T-helper 9 cell (primary cell): ENCODE measurements around the gene EFNB3.

Experiments
- DNase-seq: peaks from one replicate; pipeline ENCODE4 v3.0.0-alpha.2; 2020

EFNB3 gene

DNA sequence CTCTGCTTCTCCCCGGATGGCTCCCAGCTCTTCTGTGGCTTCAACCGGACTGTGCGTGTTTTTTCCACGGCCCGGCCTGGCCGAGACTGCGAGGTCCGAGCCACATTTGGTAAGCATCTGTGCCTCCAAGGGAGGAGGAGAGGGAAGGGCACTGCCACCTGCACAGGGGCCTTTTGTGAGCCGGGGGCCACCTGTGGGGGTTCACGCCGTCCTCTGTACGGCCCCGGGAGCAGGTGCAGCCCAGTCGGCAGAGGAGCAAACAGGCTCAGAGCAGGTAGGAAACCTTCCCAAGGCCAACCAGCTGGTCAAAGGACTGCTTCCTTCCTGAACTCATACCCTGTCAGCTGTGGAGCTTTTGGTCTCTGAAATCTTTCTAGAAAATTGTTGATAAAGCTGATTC, 3.3 kb upstream of the EFNB3 start:
- no peak for DNase-seq

DNA sequence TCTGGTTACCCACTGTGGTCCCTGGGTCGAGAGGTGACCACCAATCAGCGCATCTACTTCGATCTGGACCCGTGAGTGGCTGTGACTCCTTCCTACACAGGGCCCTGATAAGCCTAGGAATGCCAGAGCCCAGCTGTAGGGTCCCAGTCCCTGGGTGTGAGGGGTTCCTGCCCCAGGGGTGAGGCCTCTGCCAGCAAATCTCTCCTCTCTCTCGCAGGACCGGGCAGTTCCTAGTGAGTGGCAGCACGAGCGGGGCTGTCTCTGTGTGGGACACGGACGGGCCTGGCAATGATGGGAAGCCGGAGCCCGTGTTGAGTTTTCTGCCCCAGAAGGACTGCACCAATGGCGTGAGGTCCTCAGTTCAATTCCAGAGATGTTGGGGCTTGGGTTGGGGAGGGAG, 2.2 kb upstream of the EFNB3 start:
- DNase-seq: no peak

DNA sequence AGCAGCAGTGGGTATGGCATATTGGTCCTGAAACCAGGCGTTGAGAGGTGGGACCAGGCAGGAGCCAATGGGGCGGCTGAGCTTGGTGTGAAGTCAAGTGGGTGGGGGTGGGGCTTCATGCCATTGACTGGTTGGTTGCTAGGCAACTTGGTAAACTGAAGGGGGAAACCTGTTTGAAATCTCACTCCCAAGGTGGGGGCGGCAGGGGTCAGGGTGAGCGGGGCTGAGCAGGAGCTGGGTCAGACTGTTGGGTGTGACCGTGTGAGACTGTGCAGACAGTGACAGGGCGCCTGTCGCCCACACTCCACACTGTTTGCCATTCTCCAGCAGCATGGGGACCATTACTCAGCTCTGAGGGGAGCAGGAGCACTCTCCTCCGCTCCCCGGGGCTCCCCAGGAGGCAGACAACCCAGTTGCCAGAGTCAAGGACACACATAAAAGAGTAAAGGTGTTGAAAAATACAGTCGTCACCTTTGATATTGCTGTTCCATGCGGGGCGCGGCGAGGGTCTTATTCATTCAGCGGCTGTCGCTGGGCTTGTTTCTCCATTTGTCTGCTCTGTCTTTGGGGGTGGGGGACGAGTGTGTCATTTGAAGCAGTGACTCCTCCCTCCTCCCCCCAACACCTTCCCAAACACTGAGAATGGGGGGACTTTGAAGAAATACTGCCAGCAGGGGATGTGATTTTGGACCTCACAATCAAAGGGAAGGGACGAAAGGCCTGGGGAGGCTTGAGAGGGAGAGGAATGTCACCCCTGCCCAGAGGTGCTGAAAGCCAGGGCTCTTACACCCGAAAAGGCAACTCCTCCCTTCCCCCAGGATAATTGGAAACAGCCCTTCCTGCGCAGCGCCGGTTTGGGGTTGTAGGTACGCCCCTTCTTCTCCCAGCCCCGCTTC, 1.2 kb upstream of the EFNB3 start:
- no peak for DNase-seq

DNA sequence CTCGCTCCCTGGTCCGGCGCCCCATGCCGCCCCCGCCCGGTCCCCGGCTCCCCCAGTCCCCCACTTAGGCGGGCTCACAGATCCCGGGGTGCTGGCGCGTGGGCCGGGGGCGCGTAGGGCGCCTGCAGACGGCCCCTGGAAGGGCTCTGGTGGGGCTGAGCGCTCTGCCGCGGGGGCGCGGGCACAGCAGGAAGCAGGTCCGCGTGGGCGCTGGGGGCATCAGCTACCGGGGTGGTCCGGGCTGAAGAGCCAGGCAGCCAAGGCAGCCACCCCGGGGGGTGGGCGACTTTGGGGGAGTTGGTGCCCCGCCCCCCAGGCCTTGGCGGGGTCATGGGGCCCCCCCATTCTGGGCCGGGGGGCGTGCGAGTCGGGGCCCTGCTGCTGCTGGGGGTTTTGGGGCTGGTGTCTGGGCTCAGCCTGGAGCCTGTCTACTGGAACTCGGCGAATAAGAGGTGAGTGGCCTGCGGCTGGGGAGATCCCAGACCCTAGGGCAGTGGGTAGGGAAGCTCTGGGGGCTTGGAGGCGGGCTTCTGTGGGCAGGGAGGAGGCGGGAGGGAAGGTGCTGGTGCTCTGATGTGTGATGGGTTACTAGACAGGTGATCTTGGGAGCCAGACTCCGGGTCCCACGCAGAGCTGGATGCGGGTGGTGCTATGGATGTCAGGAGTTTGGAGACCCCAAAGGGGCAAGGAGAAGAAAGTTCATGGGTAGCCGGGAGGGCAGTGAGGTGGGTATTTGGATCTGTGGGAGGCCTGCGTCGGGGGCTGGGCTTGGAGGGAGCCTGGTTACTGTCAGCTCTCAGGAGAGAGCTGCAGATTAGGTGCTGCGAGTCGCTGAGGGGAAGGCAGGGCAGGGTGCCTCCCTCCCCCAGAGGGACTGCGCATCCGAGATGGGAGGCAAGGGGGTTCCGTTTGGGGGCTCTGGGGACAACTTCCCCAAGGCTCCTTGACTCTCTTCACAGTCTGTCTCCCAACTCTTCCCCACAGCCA, 560 bp downstream of the EFNB3 start:
- DNase-seq: no peak

DNA sequence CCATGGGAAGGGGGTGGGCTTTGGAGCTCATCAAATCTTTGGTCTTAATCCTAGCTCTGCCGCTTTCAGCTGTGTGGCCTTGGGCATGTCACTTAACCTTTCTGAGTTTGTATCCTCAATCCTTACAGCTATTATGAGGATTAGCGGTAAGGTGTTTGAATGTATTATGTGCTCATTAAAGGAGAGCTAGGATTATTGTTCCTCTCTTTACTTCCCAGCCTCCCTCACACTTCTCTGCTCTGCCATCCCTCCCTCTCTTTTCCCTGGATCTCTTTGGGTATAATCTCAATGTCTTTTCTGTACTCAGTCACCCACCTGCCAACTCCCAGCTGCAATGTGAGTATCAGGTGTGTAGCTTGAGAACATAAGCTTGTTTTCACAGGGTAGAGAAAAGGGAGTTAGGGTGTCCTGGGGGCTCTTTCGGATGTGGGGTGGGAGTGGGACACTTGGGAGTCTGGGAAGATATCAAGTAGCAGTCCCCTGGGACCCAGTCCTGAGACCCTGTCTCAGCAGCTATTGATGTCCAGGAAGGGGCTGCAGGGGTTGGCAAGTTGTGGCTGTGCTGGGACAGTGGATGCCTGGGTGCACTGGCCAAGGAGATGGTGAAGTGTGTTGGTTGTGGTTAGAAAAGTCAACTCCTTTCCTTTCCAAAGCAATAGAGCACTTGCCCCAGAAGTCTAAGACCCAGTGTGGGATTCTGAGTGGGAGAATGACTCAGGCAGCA, 1.8 kb downstream of the EFNB3 start:
- no peak for DNase-seq

DNA sequence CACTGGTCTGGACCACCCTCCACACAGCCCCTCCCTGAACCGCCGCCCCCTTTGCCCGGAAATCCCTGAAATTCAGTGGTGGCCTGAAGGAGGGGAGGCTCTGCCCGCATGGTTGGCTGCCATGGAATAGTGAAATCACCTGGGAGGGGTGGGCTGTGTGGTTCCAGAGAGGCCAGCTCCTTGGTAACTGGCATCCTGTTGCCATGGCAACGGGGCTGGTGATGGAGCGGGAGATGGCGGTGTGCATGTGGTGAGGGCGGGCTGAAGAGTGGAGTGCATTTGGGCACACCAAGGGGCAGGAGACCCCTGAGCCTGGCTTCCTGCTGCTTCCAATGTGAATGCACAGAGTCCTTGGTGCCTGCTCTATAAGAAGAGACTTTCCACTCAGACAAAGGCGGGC, 2.4 kb downstream of the EFNB3 start:
- no peak for DNase-seq

DNA sequence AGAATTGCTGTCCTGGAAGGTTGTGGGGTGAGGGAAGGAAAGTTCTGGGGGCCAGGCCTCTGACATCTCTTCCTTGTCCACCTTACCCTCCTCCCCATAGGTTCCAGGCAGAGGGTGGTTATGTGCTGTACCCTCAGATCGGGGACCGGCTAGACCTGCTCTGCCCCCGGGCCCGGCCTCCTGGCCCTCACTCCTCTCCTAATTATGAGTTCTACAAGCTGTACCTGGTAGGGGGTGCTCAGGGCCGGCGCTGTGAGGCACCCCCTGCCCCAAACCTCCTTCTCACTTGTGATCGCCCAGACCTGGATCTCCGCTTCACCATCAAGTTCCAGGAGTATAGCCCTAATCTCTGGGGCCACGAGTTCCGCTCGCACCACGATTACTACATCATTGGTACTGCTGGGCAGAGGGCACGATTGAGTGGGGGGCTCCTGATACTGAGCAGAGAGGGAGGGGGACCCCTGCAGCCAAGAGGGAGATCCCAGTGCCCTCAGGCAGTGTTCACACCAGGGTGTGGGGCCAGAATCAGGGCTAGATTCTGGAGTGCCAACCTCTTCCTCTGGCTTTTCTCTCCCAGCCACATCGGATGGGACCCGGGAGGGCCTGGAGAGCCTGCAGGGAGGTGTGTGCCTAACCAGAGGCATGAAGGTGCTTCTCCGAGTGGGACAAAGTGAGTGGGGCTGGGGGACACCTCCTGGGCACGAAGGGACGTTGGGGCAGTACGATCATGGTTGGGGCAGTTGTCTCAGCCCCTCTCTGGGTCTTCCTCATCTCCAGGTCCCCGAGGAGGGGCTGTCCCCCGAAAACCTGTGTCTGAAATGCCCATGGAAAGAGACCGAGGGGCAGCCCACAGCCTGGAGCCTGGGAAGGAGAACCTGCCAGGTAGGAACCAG, 3.1 kb downstream of the EFNB3 start:
- DNase-seq: no peak

DNA sequence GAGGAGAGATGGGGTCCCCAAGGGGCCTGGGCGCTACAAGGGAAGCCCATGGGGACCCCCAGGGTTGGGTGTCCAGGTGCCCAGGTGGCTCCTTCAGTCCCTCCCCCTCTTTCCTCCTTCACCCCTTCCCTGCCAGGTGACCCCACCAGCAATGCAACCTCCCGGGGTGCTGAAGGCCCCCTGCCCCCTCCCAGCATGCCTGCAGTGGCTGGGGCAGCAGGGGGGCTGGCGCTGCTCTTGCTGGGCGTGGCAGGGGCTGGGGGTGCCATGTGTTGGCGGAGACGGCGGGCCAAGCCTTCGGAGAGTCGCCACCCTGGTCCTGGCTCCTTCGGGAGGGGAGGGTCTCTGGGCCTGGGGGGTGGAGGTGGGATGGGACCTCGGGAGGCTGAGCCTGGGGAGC, 4.0 kb downstream of the EFNB3 start:
- no peak for DNase-seq

DNA sequence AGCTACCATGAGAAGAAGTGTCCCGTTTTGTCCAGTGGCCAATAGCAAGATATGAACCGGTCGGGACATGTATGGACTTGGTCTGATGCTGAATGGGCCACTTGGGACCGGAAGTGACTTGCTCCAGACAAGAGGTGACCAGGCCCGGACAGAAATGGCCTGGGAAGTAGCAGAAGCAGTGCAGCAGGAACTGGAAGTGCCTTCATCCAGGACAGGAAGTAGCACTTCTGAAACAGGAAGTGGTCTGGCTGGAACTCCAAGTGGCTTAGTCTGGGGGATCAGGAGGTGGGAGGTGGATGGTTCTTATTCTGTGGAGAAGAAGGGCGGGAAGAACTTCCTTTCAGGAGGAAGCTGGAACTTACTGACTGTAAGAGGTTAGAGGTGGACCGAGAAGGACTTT, 5.3 kb downstream of the EFNB3 start:
- no peak for DNase-seq

DNA sequence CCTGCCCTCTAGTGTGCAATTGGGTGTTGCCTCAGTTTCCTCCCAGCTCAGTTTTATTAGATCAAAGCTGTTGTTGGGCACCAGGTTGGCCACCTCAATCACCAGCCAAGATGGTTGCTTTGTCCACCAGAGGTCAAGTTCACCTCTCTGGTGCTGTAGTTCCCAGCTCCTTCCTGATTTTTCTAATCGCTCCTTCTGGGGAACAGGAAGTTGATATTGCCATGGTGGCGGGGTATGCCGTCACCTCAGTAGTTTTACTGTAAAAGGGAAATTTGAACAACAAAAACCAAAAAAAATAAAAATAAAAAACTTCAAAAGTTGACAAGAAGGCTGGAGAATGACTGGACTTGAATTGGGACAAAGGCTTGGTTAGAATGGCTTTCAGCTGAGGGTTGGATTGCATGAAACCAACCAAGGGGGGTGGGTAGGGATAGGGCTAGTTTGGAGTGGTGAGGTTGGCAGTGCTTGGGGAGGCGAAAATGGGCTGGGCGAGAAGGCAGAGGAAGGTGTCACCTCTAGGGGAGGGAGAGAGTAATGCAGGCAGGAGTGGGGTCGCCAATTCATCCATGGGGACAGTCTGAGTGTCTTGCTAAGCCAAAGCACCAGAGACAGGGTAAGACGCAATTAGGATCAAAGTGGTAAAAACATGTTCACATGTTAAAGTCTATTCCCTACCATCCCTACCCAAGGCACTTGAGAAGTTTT, 6.2 kb downstream of the EFNB3 start:
- DNase-seq: no peak

DNA sequence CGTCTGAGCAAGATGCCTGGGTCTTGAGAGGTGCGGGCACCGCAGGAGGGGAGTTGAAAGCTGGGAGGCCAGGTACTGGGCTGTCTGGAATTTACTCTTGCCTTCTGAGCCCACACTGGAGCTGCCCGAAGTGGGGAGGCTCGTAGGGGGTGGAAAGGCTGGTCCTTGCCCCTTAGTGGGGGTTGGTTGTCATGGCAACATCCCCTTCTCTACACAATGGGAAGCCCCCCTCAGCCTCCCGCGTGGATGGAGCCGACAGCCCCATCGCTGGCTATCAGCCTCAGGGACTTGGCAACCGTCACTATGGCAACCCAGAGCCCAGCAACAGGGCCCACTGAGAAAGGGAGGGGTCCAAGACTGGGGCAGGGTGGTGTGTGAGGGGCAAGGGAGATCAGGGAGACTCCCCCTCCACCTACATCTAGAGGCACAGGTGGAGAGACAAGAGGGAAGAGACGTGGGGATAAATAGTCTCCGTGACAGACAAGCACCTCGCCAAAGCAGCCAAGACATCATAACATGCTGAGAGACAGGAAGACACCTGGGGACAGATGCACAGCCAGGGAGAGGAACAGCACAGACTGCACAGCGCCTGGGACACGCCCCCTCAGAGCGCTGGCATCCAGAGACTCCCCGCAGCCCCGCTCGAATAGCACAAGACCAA, 7.2 kb downstream of the EFNB3 start:
- no peak for DNase-seq

DNA sequence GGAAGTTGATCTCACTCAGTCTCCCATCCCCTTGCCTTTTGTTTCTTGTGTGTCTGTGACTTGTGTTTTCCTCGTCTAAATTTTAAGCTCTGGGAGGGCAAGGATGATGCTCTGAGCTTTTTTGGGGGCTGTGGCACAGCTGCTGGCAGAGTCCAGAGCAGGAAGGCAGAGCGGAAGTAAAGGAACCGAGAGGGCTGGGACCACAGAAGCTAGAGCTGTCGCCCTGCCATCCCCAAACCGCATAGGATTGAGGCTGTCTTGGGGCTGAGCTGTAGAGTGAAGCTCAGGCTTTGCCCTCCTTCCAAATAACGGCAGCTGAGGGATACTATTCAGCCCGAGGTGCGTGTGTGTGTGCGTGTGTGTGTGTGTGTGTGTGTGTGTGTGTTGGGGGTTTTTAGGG, 8.8 kb downstream of the EFNB3 start:
- DNase-seq: no peak

DNA sequence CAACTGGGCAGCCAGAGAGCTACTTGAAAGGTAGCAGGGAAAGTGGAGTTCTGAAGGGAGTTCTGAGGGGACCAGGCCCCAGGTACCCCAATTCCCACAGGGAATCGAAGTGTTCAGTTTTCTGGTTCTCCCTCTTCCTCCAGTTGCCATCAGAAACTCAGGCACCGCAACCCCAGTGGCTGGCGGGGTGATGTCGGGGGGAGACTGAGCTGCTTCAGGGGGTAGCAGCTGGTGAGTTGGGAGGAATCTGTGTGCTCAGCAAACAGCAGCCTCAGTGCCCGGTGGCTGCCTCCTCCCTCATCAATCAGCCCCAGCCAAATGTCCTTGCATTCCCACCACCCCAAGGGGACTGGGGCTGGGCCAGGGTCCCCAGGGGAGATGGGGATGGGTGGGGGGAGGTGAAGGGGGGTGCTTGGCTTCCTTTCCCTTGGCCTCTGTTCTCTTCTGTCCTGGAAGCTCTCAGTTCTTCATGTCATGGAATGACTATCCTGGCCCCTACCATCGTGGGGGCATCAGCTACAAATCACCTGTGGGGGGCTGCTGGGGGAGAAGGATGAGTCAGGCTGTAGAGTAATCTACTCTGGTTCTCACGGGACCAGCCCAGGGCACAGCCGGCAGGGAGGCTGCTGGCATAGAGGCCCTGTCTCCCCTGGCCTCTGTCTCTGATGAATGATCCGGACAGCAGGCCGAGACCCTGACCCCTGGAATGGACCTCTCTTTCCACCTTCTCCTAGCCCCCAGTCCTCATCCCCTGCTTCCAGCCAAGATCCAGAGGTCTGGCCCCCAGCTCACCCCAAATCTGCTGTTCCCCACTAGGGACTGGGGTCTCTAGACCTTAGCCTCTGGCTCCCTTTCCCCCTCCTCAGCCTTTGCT, 10.0 kb downstream of the EFNB3 start:
- no peak for DNase-seq

DNA sequence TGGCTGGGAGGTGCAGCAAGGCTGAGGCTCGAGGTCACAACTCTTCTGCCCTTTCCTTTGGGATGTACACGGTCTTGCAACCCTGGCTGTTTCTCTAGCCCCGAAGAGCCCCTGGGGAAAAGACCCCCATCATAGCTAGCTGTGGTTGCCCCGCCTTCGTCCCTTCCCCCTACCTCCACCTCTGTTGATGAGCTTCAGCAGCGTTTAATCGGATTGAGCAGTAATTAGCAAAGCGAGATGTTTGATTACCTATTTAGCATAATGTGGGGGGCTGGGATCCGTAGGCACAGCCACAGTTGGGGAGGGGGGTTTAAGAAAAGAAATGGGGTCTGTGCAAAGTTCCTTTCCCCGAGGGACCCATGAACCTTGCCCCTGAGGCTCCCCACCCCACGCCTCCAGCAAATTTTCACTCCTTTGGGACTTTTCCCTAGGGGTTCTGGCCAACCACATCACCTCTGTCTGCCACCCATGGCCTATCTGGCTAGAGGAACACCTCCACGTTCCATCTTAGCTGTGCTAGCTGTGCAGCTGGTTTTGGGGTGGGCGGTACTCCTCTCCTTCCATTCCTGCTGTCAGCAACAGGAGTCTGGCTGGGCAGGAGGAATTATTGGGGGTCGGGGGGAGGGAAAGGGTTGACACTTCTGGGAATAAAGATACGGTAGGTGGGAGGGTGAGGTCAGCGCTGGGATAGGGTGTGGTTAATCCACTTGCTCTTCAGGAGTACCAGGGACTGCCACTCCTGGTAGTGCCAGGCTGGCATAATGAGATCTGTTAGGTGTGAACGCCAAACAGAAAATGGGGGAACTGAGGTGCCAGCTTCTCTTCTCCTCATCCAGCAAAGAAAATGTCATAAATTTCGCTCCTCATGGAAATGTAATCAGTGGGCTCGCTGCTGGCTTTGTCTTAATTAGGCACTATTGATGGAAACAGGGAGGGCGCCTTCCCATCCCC, 11.2 kb downstream of the EFNB3 start:
- no peak for DNase-seq

DNA sequence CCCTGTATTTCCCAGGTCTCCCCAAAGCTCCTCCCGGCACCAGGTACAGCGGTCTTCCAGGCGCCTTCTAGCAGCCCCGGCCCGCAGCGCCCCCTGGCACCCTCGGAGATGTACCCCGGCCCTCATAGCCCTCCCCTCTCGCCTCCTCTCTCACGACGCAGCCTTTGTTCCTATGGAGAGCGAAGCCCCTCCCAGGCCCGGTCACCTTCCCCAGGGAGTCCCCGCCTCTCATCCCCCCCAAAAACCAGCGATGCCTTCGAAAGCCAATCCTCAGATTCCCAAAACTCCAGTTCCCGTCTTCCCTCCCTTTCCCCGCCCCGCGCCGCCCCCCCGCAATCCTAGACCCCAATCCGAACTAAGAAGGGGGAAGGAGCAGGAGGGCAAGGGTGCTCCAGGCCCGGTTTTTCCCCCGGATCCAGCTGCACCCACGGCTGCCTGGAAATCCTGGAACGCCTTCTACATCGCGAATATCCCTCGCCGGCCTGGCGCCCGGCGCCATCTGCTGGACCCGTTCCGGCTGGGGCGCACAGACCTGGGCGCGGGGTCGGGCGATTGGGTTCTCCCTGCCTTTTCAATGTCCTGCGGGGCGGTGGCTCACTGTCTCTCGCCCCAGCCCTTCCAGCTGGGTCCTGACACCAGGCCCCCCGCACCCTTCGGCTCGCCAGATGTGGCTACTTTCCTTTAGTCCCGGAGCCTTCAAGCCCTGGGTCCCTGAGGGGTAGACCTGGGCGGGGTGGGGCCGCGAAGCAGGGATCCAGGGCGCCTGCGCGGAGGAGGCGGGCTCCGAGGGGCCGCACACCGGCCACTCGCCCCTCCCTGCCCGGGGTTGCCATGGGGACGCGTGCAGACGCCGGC, 12.1 kb downstream of the EFNB3 start, which contains the start of gene DNAH2:
Gene DNAH2 (plus strand): TSS at position 844 of the 855 bp plus-strand sequence. CDS start 1,991 bp downstream, outside the sequence.
- no peak for DNase-seq

DNA sequence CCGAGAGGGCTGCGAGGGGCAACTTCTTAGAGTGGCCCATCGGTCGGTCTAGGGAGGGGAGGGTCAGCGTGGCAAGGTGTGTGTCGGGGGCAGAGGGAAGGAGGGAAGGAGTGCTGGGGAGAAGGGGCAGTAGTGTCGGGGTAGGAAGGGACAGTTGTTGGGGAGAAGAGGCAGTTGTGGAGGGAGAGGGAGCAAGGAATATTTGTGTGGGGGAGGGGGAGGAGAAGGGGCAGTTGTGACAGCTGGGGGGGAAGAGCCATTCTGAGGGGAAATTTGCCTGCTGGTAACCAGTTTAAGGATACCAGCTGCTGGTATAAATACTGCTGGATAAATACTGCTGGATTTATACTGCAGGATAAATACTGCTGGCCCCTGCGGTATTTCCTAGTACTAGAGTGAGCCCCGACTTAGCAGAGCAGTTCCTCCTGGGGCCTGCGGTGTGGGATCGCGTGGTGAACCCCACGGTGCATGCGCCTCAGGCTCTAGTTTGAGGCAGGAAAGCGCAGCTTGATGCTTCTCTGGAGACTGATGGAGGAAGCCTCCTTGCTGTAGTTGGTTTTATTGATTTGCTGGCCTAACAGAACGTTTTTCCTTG, 12.9 kb downstream of the EFNB3 start:
- no peak for DNase-seq

DNA sequence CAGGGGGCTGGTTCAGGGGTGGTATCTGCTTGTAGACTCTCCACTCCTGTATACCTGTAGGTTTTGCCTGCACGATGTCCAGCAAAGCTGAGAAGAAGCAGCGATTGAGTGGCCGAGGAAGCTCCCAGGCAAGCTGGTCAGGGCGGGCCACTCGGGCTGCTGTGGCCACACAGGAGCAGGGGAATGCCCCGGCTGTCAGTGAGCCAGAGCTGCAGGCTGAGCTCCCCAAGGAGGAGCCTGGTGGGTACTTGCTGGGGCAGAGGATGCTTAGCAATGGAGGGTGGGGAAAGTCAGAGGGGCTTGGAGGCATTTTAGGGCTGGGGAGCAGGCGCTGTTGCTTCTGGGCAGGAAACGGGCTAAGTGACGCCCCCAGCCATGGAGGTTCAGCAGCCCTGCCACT, 14.7 kb downstream of the EFNB3 start:
- no peak for DNase-seq
